OCI-LY7 (cell line): Measurements from ENCODE around the gene TMEM94. TPM values are rescaled to one million over a fixed set of nuclear protein-coding genes. Genes with fewer than 3 reads are reported as not detected.

Experiments
- BruUV-seq: library from RNA; stranded (reverse); fragments of 400-500 nt; replicated peaks from 2 replicates; lab custom pipeline; 2021; lab: Mats Ljungman, UMichigan
- CTCF ChIA-PET: fragments of 300-600 bp; sonication (Branson Sonifier 250); formaldehyde crosslinking; loops from one replicate; lab custom pipeline; 2022; ENCODE audit warnings: antibody characterized with exemption; ENCODE audit not compliant: unreplicated experiment; lab: Charles Lee
- POLR2A ChIA-PET: fragments of 300-600 bp; sonication (Branson Sonifier 250); formaldehyde crosslinking; loops from one replicate; lab custom pipeline; 2022; ENCODE audit warnings: antibody characterized with exemption; lab: Charles Lee
- DNase-seq: peaks from one replicate; pipeline ENCODE4 v3.0.0-alpha.2; 2015; ENCODE audit warnings: low spot score
- H2AFZ ChIP-seq: fragments of 200-600 bp; sonication (generic), shearing (Covaris generic); 2 replicates; pipeline ENCODE4 v1.6.1; 2014; ENCODE audit warnings: mild to moderate bottlenecking, antibody characterized with exemption, low read length, moderate library complexity
- H3K27ac ChIP-seq: fragments of 200-600 bp; sonication (generic); 2 replicates; pipeline ENCODE4 v1.5.1; 2014; ENCODE audit warnings: mixed run types, low read depth, mild to moderate bottlenecking, moderate library complexity, low read length, inconsistent platforms; ENCODE audit not compliant: poor library complexity, severe bottlenecking
- H3K36me3 ChIP-seq: fragments of 200-600 bp; sonication (generic); 2 replicates; pipeline ENCODE4 v1.6.1; 2014; ENCODE audit warnings: mild to moderate bottlenecking, antibody characterized with exemption, low read length, moderate library complexity, mixed read lengths; ENCODE audit not compliant: insufficient read depth
- H3K4me1 ChIP-seq: fragments of 200-600 bp; sonication (generic); 2 replicates; pipeline ENCODE4 v1.5.1; 2014; ENCODE audit warnings: mild to moderate bottlenecking, low read length; ENCODE audit not compliant: insufficient read depth, poor library complexity, severe bottlenecking
- H3K4me2 ChIP-seq: fragments of 200-600 bp; sonication (generic); 2 replicates; pipeline ENCODE4 v1.6.1; 2014; ENCODE audit warnings: mild to moderate bottlenecking, low read length
- H3K4me3 ChIP-seq: fragments of 200-600 bp; sonication (generic); 2 replicates; pipeline ENCODE4 v1.5.1; 2014; ENCODE audit warnings: mild to moderate bottlenecking, low read depth, low read length; ENCODE audit not compliant: poor library complexity, severe bottlenecking
- H3K79me2 ChIP-seq: fragments of 200-600 bp; sonication (generic); 2 replicates; pipeline ENCODE4 v1.6.1; 2016; ENCODE audit warnings: low read depth, mild to moderate bottlenecking, low read length, moderate library complexity, mixed read lengths; ENCODE audit not compliant: insufficient read depth
- H3K9me2 ChIP-seq: fragments of 200-600 bp; sonication (generic); 2 replicates; pipeline ENCODE4 v1.6.1; 2016; ENCODE audit warnings: mild to moderate bottlenecking, low read length, mixed read lengths; ENCODE audit not compliant: insufficient read depth
- H3K9me3 ChIP-seq: fragments of 200-600 bp; sonication (generic); 2 replicates; pipeline ENCODE4 v1.6.1; 2014; ENCODE audit warnings: mild to moderate bottlenecking, mixed run types, low read length, mixed read lengths
- H4K20me1 ChIP-seq: fragments of 200-600 bp; sonication (generic); 2 replicates; pipeline ENCODE4 v1.6.1; 2014; ENCODE audit warnings: mild to moderate bottlenecking, antibody characterized with exemption, low read length, moderate library complexity, mixed read lengths; ENCODE audit not compliant: insufficient read depth
- EZH2phosphoT487 ChIP-seq: fragments of 200-600 bp; sonication (generic); IDR thresholded peaks from 2 replicates; pipeline ENCODE4 v1.6.1; 2018; ENCODE audit warnings: low read depth, borderline replicate concordance, mild to moderate bottlenecking, mixed run types, antibody characterized with exemption, low read length, moderate library complexity, mixed read lengths
- intact Hi-C: fragments of 100-400 bp; cut with micrococcal nuclease; formaldehyde crosslinking; loops from one replicate; pipeline ENCODE4 v1.10.0; 2022; ENCODE audit not compliant: unreplicated experiment
- total RNA-seq, 2 experiments: library from RNA; depleted of rRNA in 1 of 2; stranded (reverse); fragments of >200 nt in 1 of 2; shearing (Covaris generic) in 1 of 2; gene quantifications; 2 replicates each; pipeline ENCODE4 v1.2.3, GENCODE V29; 2014 to 2022
- TF ChIP-seq, protein P1 (sequence below): fragments of 200-600 bp; sonication (generic); conservative IDR thresholded peaks from 2 replicates; pipeline ENCODE4 v1.5.1; 2014; ENCODE audit warnings: mild to moderate bottlenecking, antibody characterized with exemption, low read length, moderate library complexity, mixed read lengths

The TMEM94 gene
- total RNA-seq, 2 experiments from 2014 or later: 60.6 to 121 TPM

GRCh38 chr17:75514919-75515495 lies 58.6 kb downstream of the TMEM94 start:
- H3K9me2 ChIP-seq: no peaks in the 10 kb centered on the region
- peaks cover 18% of the 10 kb centered on the region; the same call in 1 of the 2 replicates for H3K36me3 ChIP-seq
- no peak for DNase-seq
- peaks cover 31% of the 10 kb centered on the region for H3K4me1 ChIP-seq
- BruUV-seq: no TSS peak
- no peaks in the 10 kb centered on the region for H3K9me3 ChIP-seq
- H3K27ac ChIP-seq: no peak overlapping the region
- intact Hi-C loops: loop anchor here (5.0 kb wide), 2 partner anchors 52 to 228 kb away; partner anchors contain the start of gene SLC25A19
- H4K20me1 ChIP-seq: peaks cover 8% of the 10 kb centered on the region; the same call in 1 of the 2 replicates
- peaks cover 6% of the 10 kb centered on the region; the same call in 1 of the 2 replicates for H3K79me2 ChIP-seq
- TF ChIP-seq EZH2phosphoT487: no peak
- TF ChIP-seq, protein P1, sequence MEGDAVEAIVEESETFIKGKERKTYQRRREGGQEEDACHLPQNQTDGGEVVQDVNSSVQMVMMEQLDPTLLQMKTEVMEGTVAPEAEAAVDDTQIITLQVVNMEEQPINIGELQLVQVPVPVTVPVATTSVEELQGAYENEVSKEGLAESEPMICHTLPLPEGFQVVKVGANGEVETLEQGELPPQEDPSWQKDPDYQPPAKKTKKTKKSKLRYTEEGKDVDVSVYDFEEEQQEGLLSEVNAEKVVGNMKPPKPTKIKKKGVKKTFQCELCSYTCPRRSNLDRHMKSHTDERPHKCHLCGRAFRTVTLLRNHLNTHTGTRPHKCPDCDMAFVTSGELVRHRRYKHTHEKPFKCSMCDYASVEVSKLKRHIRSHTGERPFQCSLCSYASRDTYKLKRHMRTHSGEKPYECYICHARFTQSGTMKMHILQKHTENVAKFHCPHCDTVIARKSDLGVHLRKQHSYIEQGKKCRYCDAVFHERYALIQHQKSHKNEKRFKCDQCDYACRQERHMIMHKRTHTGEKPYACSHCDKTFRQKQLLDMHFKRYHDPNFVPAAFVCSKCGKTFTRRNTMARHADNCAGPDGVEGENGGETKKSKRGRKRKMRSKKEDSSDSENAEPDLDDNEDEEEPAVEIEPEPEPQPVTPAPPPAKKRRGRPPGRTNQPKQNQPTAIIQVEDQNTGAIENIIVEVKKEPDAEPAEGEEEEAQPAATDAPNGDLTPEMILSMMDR: no peak
- H2AFZ ChIP-seq: peak overlapping the region; percentile 82; the same call in 1 of the 2 replicates
- H3K4me3 ChIP-seq: peak overlapping the region; percentile 91
- peak overlapping the region; percentile 91 for H3K4me2 ChIP-seq
- ChIA-PET CTCF (interaction anchor here (0.6 kb wide), 1 partner anchor 335 kb away, joined by 4 read pairs; no protein-coding TSS in a partner anchor), POLR2A (no interaction called here)

DNA sequence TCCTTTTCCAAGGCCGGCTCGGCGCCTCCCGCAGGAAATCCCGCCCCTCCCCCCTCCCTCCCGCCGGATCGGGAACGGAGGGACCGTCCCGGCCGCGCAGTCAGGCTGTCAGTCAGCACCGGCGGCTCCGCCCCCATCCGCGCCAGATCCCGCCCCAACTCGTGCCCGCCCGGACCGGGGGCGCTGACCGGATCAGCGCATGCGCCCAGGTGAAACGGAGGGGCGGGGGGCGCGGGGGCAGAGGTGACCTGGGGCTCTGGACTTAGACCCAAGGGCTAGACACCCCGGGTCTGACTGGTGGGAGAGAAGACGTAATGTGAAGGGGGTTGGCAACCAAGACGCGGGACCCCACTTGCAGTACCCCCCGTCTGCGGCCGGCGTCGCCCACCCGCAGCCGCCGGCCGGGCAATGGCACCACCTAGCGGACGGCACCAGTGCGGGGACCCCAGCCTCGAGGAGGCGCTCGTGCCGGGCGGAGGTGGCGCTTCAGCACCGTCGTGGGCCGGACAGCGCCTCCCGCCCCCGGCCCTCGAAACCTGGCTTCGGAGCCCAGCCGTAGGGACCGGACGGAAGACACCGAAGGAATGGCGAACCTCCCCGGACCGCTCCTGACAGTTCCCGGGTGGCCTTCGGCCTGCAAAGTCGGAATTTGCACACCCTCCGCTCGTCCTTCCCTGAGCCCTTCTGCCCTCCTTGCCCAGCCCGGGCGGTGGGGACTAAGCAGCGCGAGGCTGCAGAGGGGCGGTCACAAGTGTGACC lies 59.2 kb downstream of the TMEM94 start, which contains the start of gene CASKIN2:
TSS of gene CASKIN2 (minus strand) at position 42 of the 759 bp plus-strand sequence. CDS start 1,733 bp downstream, outside the sequence.
- TF ChIP-seq, protein P1: peak; percentile 100
- TF ChIP-seq EZH2phosphoT487: no peak
- POLR2A ChIA-PET: interaction anchor here (0.5 kb wide), 1 partner anchor 840 kb away, joined by 8 read pairs; no protein-coding TSS in a partner anchor
- peaks cover 6% of the 10 kb centered on the region; the same call in 1 of the 2 replicates for H3K79me2 ChIP-seq
- no peaks in the 10 kb centered on the region for H3K9me2 ChIP-seq
- H2AFZ ChIP-seq: peak within 1 kb of the TSS; percentile 82
- peaks cover 8% of the 10 kb centered on the region; the same call in 1 of the 2 replicates for H4K20me1 ChIP-seq
- DNase-seq: peak; percentile 91
- peaks cover 18% of the 10 kb centered on the region; the same call in 1 of the 2 replicates for H3K36me3 ChIP-seq
- H3K4me2 ChIP-seq: peak within 1 kb of the TSS; percentile 91
- CTCF ChIA-PET: interaction anchor here (0.7 to 1.3 kb wide), 2 partner anchors 10 to 27 kb away, joined by 4 to 6 read pairs; partner anchors contain the start of gene LLGL2
- intact Hi-C loops: loop anchor here (1.0 to 5.0 kb wide), 4 partner anchors 52 to 228 kb away; partner anchors contain the start of gene SLC25A19
- H3K4me3 ChIP-seq: peak within 1 kb of the TSS; percentile 91
- H3K4me1 ChIP-seq: peaks cover 31% of the 10 kb centered on the region
- H3K27ac ChIP-seq: peak within 1 kb of the TSS; percentile 13
- no TSS peak for BruUV-seq
- no peaks in the 10 kb centered on the region for H3K9me3 ChIP-seq
